ENCODE measurements around the gene RELL1. TPM values are rescaled to one million over a fixed set of nuclear protein-coding genes. Genes with fewer than 3 reads are reported as not detected.

Gene RELL1
- total RNA-seq, 1 donor from 2014 or later: 21.0 TPM

DNA sequence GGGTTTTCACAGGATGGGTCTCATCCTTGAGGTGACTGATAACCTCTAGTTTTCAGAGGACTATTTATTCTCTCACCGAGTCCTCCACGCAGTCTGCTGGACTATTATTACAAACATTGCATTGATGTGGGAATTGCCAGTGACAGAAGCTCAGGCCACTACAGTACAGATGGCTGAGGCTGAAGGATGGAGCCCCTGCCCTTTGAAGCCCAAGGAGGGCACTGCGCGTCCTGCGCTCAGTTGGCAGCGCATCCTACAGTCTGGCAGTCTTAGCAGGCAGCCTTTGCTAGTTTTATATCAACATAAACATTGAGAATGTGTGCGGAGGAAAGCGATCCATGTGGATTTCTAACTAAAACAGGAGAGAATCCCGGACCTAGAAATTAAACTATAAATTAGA, 1.5 kb upstream of the RELL1 start:
- peaks cover 10% of the 10 kb centered on the region for H3K36me3 Mint-ChIP-seq (ENCODE audit: low read depth)
- DNase-seq (ENCODE audit: low spot score): no peak
- H3K4me3 Mint-ChIP-seq: peak overlapping the region; percentile 91
- intact Hi-C loops (cut with micrococcal nuclease): loop anchor here (2.0 to 10.0 kb wide), 7 partner anchors 77 to 1840 kb away; partner anchors contain the start of genes KLF3, UGDH and WDR19
- peaks cover 32% of the 10 kb centered on the region for H3K4me1 Mint-ChIP-seq (ENCODE audit: low read depth)
- H3K27ac Mint-ChIP-seq: no peak overlapping the region
- peaks cover 7% of the 10 kb centered on the region for H3K27me3 Mint-ChIP-seq (ENCODE audit: insufficient read depth)
- peaks cover 3% of the 10 kb centered on the region for H3K9me3 Mint-ChIP-seq

DNA sequence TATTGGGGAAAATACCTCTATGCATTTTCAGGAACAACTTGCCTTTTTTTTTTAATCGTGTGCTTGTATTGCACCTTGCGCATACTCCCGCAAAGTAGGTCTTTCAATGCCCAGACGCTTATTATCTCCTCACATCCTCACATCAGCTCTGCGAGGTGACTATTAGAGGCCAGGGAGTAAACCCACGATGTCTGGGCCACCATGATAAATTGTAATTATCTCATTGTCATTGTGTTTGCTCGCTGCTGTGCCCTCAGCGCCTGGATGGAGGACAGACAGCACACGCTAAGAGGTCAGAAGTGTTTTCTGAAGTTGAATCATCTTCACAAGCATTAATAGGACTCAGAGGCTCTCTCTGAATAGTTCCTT, 1.0 kb upstream of the RELL1 start:
- no peak for DNase-seq (ENCODE audit: low spot score)
- Mint-ChIP-seq H3K27ac (no peak overlapping the region), H3K4me1 (ENCODE audit: low read depth) (peaks cover 37% of the 10 kb centered on the region), H3K4me3 (peak overlapping the region; percentile 91), H3K27me3 (ENCODE audit: insufficient read depth) (peaks cover 7% of the 10 kb centered on the region), H3K9me3 (no peaks in the 10 kb centered on the region), H3K36me3 (ENCODE audit: low read depth) (peaks cover 10% of the 10 kb centered on the region)
- intact Hi-C loops (cut with micrococcal nuclease): loop anchor here (2.0 to 10.0 kb wide), 7 partner anchors 78 to 1840 kb away; partner anchors contain the start of genes KLF3, UGDH and WDR19

GRCh38 chr4:37685823-37686372, 278 bp downstream of the RELL1 start:
- intact Hi-C loops (cut with micrococcal nuclease): loop anchor here (1.0 to 10.0 kb wide), 14 partner anchors 19 to 1841 kb away; partner anchors contain the start of genes KLF3, PGM2, TBC1D1 and UGDH
- Mint-ChIP-seq H3K9me3 (no peaks in the 10 kb centered on the region), H3K36me3 (ENCODE audit: low read depth) (peaks cover 10% of the 10 kb centered on the region), H3K4me3 (peak overlapping the region; percentile 96), H3K27ac (peak overlapping the region; percentile 98), H3K27me3 (ENCODE audit: insufficient read depth) (peaks cover 5% of the 10 kb centered on the region), H3K4me1 (ENCODE audit: low read depth) (peaks cover 40% of the 10 kb centered on the region)
- DNase-seq (ENCODE audit: low spot score): peak; percentile 47

DNA sequence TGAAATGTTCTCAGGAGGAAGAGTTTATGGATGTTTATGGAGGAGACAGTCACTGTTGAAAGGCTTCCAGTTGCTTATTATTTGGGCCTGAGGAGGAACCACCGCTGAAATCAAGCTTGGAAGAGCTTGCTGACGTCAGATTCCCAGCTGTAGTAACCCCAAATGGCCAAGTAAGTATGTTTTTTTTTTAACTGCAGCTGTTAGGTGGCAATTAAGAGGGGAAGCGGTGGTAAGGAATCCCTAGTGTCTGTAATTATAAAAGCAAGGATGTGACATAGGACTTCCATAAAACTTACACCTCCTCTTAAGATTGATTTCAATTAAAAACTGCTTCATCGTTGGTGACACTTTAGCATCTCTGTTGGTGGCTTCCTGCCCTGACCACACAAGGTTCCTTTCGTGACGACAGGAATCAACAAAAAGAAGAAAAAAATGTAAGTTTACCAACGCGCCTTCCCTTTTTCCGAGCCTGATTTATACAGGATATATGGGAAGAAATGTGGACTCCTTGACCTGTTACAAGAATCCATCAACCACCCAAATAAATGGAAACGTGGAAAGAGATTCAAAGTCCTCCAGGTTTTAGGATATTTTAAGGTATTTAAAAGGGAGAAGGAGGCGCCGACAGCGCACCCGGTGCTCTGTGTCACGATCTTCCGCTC, 884 bp downstream of the RELL1 start:
- DNase-seq (ENCODE audit: low spot score): peak; percentile 52
- H3K9me3 Mint-ChIP-seq: no peaks in the 10 kb centered on the region
- intact Hi-C loops (cut with micrococcal nuclease): loop anchor here (2.0 to 10.0 kb wide), 6 partner anchors 18 to 1842 kb away; partner anchors contain the start of genes UGDH and WDR19
- peak overlapping the region; percentile 98 for H3K27ac Mint-ChIP-seq
- peaks cover 40% of the 10 kb centered on the region for H3K4me1 Mint-ChIP-seq (ENCODE audit: low read depth)
- H3K36me3 Mint-ChIP-seq (ENCODE audit: low read depth): peaks cover 12% of the 10 kb centered on the region
- peak overlapping the region; percentile 96 for H3K4me3 Mint-ChIP-seq
- H3K27me3 Mint-ChIP-seq (ENCODE audit: insufficient read depth): peaks cover 5% of the 10 kb centered on the region

DNA sequence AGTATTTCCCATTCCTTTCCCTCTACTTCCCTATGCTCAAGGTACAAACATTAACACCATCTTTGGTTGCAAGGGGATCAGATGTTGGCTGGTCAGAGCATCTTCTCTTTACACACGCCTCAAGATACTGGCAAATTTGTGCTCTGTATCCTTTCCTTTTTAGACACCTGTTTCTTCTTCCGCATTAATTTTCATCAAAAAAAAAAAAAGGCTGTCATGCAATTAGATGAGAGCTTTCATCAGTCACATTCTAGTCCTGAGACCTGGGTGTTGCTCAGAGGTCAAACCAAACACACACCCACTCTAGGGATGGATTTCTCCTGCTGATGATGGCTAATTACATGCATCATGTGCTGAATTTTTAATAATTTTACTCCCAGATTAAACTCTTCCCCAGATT, 2.0 kb downstream of the RELL1 start:
- Mint-ChIP-seq H3K27ac (peak overlapping the region; percentile 29), H3K4me1 (ENCODE audit: low read depth) (peaks cover 40% of the 10 kb centered on the region), H3K36me3 (ENCODE audit: low read depth) (peaks cover 14% of the 10 kb centered on the region), H3K9me3 (no peaks in the 10 kb centered on the region), H3K27me3 (ENCODE audit: insufficient read depth) (peaks cover 2% of the 10 kb centered on the region), H3K4me3 (peak overlapping the region; percentile 96)
- DNase-seq (ENCODE audit: low spot score): no peak
- intact Hi-C loops (cut with micrococcal nuclease): loop anchor here (2.0 to 10.0 kb wide), 3 partner anchors 17 to 1289 kb away; a partner anchor contains a TSS

- Mint-ChIP-seq H3K36me3 (ENCODE audit: low read depth) (peaks cover 20% of the 10 kb centered on the region), H3K27me3 (ENCODE audit: insufficient read depth) (no peaks in the 10 kb centered on the region), H3K27ac (peak overlapping the region; percentile 26), H3K4me3 (peak overlapping the region; percentile 72), H3K9me3 (no peaks in the 10 kb centered on the region), H3K4me1 (ENCODE audit: low read depth) (peaks cover 50% of the 10 kb centered on the region)
- intact Hi-C loops (cut with micrococcal nuclease): loop anchor here (1.0 to 10.0 kb wide), 3 partner anchors 11 to 1288 kb away; a partner anchor contains a TSS
- DNase-seq (ENCODE audit: low spot score): no peak
These were observed 3.3 kb downstream of the RELL1 start for GRCh38 chr4:37682701-37683401.

DNA sequence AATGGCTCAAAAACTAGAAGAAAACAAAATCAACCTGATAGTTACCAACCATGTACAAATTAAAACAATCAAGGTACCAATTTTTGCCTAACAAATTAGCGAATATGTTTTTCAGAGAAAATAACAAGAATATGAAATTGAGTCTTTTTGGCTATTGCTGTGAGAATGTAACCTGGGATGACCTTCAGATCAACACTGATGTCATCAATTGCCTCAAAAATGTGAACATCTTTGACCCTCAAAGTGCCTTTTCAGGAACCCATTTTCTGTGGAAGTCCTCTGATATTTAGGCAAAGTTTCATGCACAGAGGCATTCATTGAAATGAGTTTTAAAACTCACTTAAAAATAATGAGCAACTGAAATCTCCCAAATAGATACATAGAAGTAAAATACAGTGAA, 6.1 kb downstream of the RELL1 start:
- peaks cover 35% of the 10 kb centered on the region for H3K36me3 Mint-ChIP-seq (ENCODE audit: low read depth)

GRCh38 chr4:37679301-37679700, 6.9 kb downstream of the RELL1 start:
- intact Hi-C loops (cut with micrococcal nuclease): no loop called here
- H3K36me3 Mint-ChIP-seq (ENCODE audit: low read depth): peaks cover 35% of the 10 kb centered on the region
- DNase-seq (ENCODE audit: low spot score): no peak
- H3K9me3 Mint-ChIP-seq: no peaks in the 10 kb centered on the region
- no peak overlapping the region for H3K27ac Mint-ChIP-seq
- H3K4me3 Mint-ChIP-seq: no peak overlapping the region
- no peaks in the 10 kb centered on the region for H3K27me3 Mint-ChIP-seq (ENCODE audit: insufficient read depth)
- peaks cover 64% of the 10 kb centered on the region for H3K4me1 Mint-ChIP-seq (ENCODE audit: low read depth)

More for the DNA sequence above, 6.1 kb downstream of the RELL1 start:
- H3K27me3 Mint-ChIP-seq (ENCODE audit: insufficient read depth): no peaks in the 10 kb centered on the region
- H3K27ac Mint-ChIP-seq: no peak overlapping the region
- no peak overlapping the region for H3K4me3 Mint-ChIP-seq
- intact Hi-C loops (cut with micrococcal nuclease): loop anchor here (10.0 kb wide), 2 partner anchors 225 to 1285 kb away; a partner anchor contains a TSS
- DNase-seq (ENCODE audit: low spot score): no peak
- H3K9me3 Mint-ChIP-seq: no peaks in the 10 kb centered on the region
- H3K4me1 Mint-ChIP-seq (ENCODE audit: low read depth): peaks cover 64% of the 10 kb centered on the region

GRCh38 chr4:37678624-37679023, 7.6 kb downstream of the RELL1 start:
- Mint-ChIP-seq H3K27ac (no peak overlapping the region), H3K9me3 (no peaks in the 10 kb centered on the region), H3K27me3 (ENCODE audit: insufficient read depth) (no peaks in the 10 kb centered on the region), H3K4me3 (no peak overlapping the region), H3K4me1 (ENCODE audit: low read depth) (peaks cover 67% of the 10 kb centered on the region), H3K36me3 (ENCODE audit: low read depth) (peaks cover 40% of the 10 kb centered on the region)
- DNase-seq (ENCODE audit: low spot score): no peak
- intact Hi-C loops (cut with micrococcal nuclease): no loop called here

DNA sequence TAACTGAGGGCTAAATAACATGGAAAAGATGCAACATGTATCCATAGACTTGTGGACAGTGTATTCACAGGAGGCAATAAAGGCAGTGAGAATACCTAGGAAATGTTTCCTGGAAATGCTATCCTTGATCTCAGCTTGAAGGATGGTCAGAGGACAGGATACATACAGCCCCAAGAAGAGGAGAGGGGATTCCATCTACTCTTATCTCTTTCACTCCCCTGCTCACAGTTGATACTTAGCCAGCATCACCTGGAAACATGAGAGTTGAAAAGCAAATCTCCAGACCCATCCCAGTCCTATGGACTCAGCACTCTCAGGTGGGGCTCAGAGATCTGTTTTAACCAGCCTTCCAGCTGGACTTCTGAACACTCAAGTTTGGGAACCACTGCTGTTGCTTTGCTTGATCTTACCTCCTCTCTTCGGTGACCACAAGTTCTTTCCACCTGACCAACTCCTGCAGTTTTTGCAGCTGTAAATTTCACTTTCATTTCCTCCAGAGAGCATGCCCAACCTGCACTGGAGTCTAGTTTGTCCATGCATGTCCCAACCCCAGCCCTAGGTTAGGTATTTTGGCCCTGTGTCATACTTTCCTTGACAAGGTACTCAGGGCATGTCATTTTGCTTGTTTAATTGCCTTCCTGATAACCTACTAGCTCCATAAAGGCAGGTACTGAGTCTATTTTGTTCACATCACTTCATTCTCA, 10.4 kb downstream of the RELL1 start:
- H3K4me1 Mint-ChIP-seq (ENCODE audit: low read depth): peaks cover 72% of the 10 kb centered on the region
- intact Hi-C loops (cut with micrococcal nuclease): no loop called here
- peak overlapping the region; percentile 74 for H3K4me3 Mint-ChIP-seq
- H3K9me3 Mint-ChIP-seq: peaks cover 4% of the 10 kb centered on the region
- H3K27ac Mint-ChIP-seq: peak overlapping the region; percentile 77
- peak; percentile 45 for DNase-seq (ENCODE audit: low spot score)
- H3K36me3 Mint-ChIP-seq (ENCODE audit: low read depth): peaks cover 44% of the 10 kb centered on the region
- H3K27me3 Mint-ChIP-seq (ENCODE audit: insufficient read depth): no peaks in the 10 kb centered on the region

DNA sequence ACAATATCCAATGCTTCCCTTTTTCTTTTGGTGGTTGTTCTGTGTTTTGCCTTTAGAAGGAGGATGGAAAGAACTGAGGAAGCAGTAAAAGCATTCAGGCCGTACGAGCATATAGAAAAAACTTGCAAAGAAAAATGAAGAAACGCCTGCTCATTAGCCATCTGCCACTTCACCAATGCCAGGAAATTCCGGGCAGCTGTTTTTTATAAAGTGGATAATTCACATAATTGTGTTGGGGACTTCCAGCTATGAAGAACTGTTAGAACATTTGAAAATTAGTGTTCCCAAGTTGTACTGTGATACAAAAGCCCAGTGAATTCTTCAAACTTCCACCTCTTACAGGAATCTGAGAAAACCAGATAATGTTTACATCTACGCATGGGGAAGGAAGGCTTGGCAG, 11.7 kb downstream of the RELL1 start:
- intact Hi-C loops (cut with micrococcal nuclease): no loop called here
- no peaks in the 10 kb centered on the region for H3K27me3 Mint-ChIP-seq (ENCODE audit: insufficient read depth)
- H3K36me3 Mint-ChIP-seq (ENCODE audit: low read depth): peaks cover 43% of the 10 kb centered on the region

DNA sequence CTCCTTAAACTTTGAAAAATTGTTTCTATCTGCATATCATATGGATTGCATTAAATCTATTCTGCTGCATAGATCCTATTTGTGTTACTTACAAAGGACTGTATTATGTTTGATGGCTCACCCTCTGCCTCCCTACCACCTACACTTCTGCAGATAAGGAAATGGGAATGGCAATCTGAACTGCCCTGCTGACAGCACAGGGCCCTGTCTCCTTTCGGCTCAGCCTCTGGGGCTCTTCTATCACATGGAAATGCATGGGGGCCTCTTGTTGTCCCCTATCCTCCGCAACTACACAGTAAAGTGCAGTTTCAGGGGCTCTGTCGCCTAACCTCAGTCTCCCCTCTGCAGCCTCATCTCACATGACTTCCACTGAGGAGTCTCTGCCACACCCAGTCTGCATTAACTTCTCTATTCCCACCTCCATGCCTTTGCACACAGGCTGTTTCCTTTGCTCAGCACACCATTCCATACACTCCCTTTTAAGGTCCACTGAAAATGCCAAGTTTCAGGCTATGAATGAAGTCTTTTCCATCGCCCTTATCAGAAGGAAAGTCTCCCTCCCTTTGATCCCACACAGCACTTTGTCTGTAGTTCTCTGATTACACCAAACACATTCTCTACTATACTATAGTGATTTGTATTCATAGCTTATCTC, 12.5 kb downstream of the RELL1 start:
- H3K9me3 Mint-ChIP-seq: peaks cover 4% of the 10 kb centered on the region
- peaks cover 79% of the 10 kb centered on the region for H3K4me1 Mint-ChIP-seq (ENCODE audit: low read depth)
- no peak overlapping the region for H3K27ac Mint-ChIP-seq
- no peaks in the 10 kb centered on the region for H3K27me3 Mint-ChIP-seq (ENCODE audit: insufficient read depth)
- H3K36me3 Mint-ChIP-seq (ENCODE audit: low read depth): peaks cover 43% of the 10 kb centered on the region
- intact Hi-C loops (cut with micrococcal nuclease): no loop called here
- DNase-seq (ENCODE audit: low spot score): no peak
- no peak overlapping the region for H3K4me3 Mint-ChIP-seq

More for the DNA sequence above, 11.7 kb downstream of the RELL1 start:
- no peak for DNase-seq (ENCODE audit: low spot score)
- Mint-ChIP-seq H3K4me1 (ENCODE audit: low read depth) (peaks cover 81% of the 10 kb centered on the region), H3K9me3 (peaks cover 4% of the 10 kb centered on the region), H3K27ac (no peak overlapping the region), H3K4me3 (no peak overlapping the region)
